ENCODE results near the gene DISP1. TPM values are rescaled to one million over a fixed set of nuclear protein-coding genes. Genes with fewer than 3 reads are reported as not detected.
A peak's percentile ranks its signal among the peaks of the same experiment; 100 is the strongest.

DISP1 gene
- total RNA-seq, 1 donor from 2014 or later = 31.1 TPM

DNA sequence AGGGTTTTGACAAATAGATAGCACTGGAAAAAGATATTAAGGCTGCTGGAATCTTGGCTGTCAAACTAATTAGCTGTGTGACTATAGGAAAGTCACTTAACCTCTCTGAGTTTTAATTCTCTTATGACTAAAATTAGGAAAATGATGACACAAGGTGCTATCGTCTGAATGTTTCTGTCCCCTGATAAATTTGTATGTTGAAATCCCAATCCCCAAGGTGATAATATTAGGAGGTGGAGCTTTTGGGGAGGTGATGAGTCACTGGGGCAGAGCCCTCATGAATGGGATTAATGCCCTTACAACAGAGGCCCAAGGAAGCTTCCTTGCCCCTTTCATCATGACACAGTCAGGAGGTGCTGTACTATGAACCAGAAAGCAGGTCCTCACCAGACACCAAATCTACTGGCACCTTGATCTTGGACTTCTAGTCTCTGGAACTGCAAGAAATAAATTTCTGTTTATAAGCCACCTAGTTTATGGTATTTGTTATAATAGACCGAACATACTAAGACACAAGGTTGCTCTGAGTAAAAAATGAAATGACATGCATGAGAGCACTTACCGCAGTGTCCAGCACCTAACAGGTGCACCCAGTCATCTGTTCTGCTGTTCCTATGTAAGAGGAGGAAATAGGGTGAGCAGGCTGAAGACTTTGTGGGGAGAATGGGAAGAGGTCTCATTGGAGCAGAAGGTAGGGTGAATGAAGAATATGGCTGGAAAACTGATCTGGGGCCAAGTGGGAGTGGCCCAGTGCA is 26.3 kb upstream of the DISP1 start:
- no peaks in the 10 kb centered on the region for H3K36me3 ChIP-seq
- intact Hi-C loops (cut with DNase I) = no loop called here
- H3K27ac ChIP-seq = no peak overlapping the region
- DNase-seq (no peak), ATAC-seq (no peak)
- no peaks in the 10 kb centered on the region for H3K27me3 ChIP-seq (ENCODE audit: low read depth)
- no peaks in the 10 kb centered on the region for H3K9me3 ChIP-seq
- H3K4me3 ChIP-seq = no peak overlapping the region
- peaks cover 20% of the 10 kb centered on the region for H3K4me1 ChIP-seq
- TF ChIP-seq, protein P1, sequence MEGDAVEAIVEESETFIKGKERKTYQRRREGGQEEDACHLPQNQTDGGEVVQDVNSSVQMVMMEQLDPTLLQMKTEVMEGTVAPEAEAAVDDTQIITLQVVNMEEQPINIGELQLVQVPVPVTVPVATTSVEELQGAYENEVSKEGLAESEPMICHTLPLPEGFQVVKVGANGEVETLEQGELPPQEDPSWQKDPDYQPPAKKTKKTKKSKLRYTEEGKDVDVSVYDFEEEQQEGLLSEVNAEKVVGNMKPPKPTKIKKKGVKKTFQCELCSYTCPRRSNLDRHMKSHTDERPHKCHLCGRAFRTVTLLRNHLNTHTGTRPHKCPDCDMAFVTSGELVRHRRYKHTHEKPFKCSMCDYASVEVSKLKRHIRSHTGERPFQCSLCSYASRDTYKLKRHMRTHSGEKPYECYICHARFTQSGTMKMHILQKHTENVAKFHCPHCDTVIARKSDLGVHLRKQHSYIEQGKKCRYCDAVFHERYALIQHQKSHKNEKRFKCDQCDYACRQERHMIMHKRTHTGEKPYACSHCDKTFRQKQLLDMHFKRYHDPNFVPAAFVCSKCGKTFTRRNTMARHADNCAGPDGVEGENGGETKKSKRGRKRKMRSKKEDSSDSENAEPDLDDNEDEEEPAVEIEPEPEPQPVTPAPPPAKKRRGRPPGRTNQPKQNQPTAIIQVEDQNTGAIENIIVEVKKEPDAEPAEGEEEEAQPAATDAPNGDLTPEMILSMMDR (IDR thresholded peaks at IDR 0.05) = no peak

DNA sequence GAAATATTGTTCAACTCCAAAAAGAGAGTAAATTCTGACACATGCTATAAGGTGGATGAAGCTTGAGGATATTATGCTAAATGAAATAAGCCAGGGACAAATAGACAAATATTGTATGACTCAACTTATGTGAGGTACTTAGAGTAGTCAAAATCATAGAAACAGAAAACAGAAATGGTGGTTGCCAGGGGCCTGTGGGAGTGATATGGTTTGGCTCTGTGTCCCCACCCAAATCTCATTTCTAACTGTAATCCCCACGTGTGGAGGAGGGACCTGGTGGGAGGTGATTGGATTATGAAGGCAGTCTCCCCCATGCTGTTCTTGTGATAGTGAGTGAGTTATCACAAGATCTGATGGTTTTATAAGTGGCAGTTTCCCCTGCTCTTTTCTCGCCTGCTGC is 24.7 kb upstream of the DISP1 start:
- intact Hi-C loops (cut with DNase I) = loop anchor here (10.0 kb wide), 1 partner anchor 295 kb away; no protein-coding TSS in a partner anchor
- TF ChIP-seq, protein P1 (IDR thresholded peaks at IDR 0.05) = no peak
- no peak for DNase-seq
- Histone ChIP-seq H3K4me3 (no peak overlapping the region), H3K27ac (no peak overlapping the region), H3K27me3 (ENCODE audit: low read depth) (no peaks in the 10 kb centered on the region), H3K4me1 (peaks cover 13% of the 10 kb centered on the region), H3K9me3 (no peaks in the 10 kb centered on the region), H3K36me3 (no peaks in the 10 kb centered on the region)
- no peak for ATAC-seq

DNA sequence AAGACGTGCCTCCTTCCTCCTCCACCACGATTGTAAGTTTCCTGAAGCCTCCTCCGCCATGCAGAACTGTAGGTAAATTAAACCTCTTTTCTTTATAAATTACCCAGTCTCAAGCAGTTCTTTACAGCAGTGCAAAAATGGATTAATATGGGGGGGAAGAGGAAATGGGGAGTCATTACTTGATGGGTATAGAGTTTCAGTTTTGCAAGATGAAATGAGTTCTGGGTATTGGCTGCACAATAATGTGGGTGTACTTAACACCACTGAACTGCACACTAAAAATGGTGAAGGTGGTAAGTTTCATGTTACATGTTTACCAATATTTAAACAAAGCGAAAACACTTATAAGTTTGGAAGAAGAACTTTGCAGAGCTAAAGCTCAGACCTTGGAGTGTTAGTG is 24.3 kb upstream of the DISP1 start:
- Histone ChIP-seq H3K27ac (no peak overlapping the region), H3K4me1 (peaks cover 9% of the 10 kb centered on the region), H3K36me3 (no peaks in the 10 kb centered on the region), H3K4me3 (no peak overlapping the region), H3K27me3 (ENCODE audit: low read depth) (no peaks in the 10 kb centered on the region), H3K9me3 (no peaks in the 10 kb centered on the region)
- no peak for DNase-seq
- intact Hi-C loops (cut with DNase I) = loop anchor here (10.0 kb wide), 1 partner anchor 294 kb away; no protein-coding TSS in a partner anchor
- ATAC-seq = no peak
- TF ChIP-seq, protein P1 (IDR thresholded peaks at IDR 0.05) = no peak

DNA sequence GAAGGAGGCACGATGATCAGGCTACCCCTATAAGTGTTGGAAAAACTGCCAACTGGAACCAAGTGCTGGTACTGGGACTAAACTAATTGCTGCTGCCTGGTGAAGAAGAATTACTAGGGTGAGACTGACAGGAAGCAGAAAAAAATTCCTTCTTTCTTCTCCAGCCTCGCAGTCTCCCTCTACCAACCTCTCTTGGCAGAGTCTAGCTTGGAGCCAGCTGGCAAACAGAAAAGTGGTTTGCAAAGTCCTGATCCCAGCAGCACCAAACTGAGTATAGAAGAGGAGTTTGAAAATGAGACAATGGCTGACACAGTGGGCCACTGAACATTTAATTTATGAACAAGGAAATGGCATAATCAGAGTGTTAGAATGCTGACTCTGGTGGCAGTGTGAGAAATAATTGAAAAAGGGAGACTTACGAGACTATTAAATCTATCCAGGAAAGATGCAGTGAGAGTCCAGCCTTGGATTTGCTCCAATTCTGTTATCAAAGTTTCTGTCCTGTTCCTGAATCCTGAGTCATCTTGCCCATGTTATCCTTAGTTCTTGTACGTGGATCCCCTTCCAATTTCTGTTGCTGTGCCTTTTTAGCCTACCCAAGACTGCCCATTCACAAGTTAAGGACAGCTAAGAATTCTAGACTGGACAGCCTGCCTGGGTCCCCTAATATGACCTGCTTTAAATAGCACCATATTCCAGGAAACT is 23.7 kb upstream of the DISP1 start:
- TF ChIP-seq, protein P1 (IDR thresholded peaks at IDR 0.05) = no peak
- ATAC-seq = no peak
- DNase-seq = no peak
- Histone ChIP-seq H3K4me1 (peaks cover 3% of the 10 kb centered on the region), H3K27ac (no peak overlapping the region), H3K36me3 (no peaks in the 10 kb centered on the region), H3K27me3 (ENCODE audit: low read depth) (no peaks in the 10 kb centered on the region), H3K4me3 (no peak overlapping the region), H3K9me3 (no peaks in the 10 kb centered on the region)
- intact Hi-C loops (cut with DNase I) = loop anchor here (10.0 kb wide), 1 partner anchor 294 kb away; no protein-coding TSS in a partner anchor

DNA sequence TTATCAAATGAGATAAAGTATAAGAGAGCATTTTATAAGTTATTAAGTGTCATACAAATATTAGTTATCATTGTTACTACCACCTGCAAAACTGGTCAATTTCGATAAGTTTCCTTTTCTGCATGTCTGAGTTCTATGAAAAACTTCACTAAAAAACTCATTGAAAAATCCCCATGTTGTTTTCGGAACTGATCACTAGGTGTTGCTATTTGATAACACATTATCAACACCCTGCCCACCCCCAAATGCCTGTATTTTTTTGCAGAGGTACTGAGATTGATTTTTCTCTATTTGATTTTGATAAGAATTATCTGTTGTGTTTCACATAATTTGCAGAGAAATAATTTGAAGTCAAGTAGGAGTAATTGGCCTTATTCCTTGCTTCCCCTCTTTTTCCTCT is 22.1 kb upstream of the DISP1 start:
- H3K4me3 ChIP-seq = no peak overlapping the region
- H3K36me3 ChIP-seq = no peaks in the 10 kb centered on the region
- H3K4me1 ChIP-seq = no peaks in the 10 kb centered on the region
- no peaks in the 10 kb centered on the region for H3K27me3 ChIP-seq (ENCODE audit: low read depth)
- intact Hi-C loops (cut with DNase I) = loop anchor here (10.0 kb wide), 1 partner anchor 292 kb away; no protein-coding TSS in a partner anchor
- no peaks in the 10 kb centered on the region for H3K9me3 ChIP-seq
- DNase-seq = no peak
- peak in 1 of 2 donors; percentile 57 for ATAC-seq
- H3K27ac ChIP-seq = no peak overlapping the region
- TF ChIP-seq, protein P1 (IDR thresholded peaks at IDR 0.05) = peak; percentile 57
